Measurements from ENCODE around the gene DYSF. TPM values are rescaled to one million over a fixed set of nuclear protein-coding genes. Genes with fewer than 3 reads are reported as not detected.

DYSF gene
- polyA plus RNA-seq, 5 donors, result 14.6 to 25.8 (median 15.4) TPM

- no peak for DNase-seq
Measured at GRCh38 chr2:71455741-71456569, 2.6 kb downstream of the DYSF start.

GRCh38 chr2:71456617-71457016, 3.3 kb downstream of the DYSF start:
- DNase-seq, result no peak

- no peak for DNase-seq
Measured at GRCh38 chr2:71457123-71457915, 4.0 kb downstream of the DYSF start.

- no peak for DNase-seq
Measured at GRCh38 chr2:71457923-71458322, 4.6 kb downstream of the DYSF start.

GRCh38 chr2:71458413-71459083, 5.2 kb downstream of the DYSF start:
- DNase-seq, result no peak

GRCh38 chr2:71459084-71459431, 5.7 kb downstream of the DYSF start:
- DNase-seq, result no peak

GRCh38 chr2:71460056-71460455, 6.7 kb downstream of the DYSF start:
- no peak for DNase-seq

GRCh38 chr2:71460595-71461303, 7.4 kb downstream of the DYSF start:
- no peak for DNase-seq

GRCh38 chr2:71461304-71461671, 7.9 kb downstream of the DYSF start:
- DNase-seq, result no peak

GRCh38 chr2:71462056-71462605, 8.8 kb downstream of the DYSF start:
- no peak for DNase-seq

- no peak for DNase-seq
Measured at GRCh38 chr2:71462641-71463341, 9.4 kb downstream of the DYSF start.

GRCh38 chr2:71463342-71463654, 9.9 kb downstream of the DYSF start:
- DNase-seq, result no peak

- DNase-seq, result no peak
Measured at GRCh38 chr2:71464389-71464788, 11.0 kb downstream of the DYSF start.

- no peak for DNase-seq
Measured at GRCh38 chr2:71465356-71465755, 12.0 kb downstream of the DYSF start.

- DNase-seq, result no peak
Measured at GRCh38 chr2:71465961-71466300, 12.6 kb downstream of the DYSF start.

- DNase-seq, result peak in 1 of 2 donors; percentile 42
Measured at GRCh38 chr2:71466301-71467179, 13.2 kb downstream of the DYSF start.

- DNase-seq, result no peak
Measured at GRCh38 chr2:71467180-71467815, 13.9 kb downstream of the DYSF start.

GRCh38 chr2:71468279-71469015, 15.1 kb downstream of the DYSF start:
- no peak for DNase-seq

Measured in right lung (tissue), 5 donors.